GM23338 (cell line): Measurements from ENCODE around the gene DSG1. TPM values are rescaled to one million over a fixed set of nuclear protein-coding genes. Genes with fewer than 3 reads are reported as not detected.

ENCODE experiments used
- ATAC-seq: fragments of 200-7000 bp; cut with Tn5 transposase; 3 replicates; pipeline ENCODE4 v1.9.1; 2020
- DNase-seq: peaks from one replicate; pipeline ENCODE4 v3.0.0-alpha.2; 2015; ENCODE audit warnings: low spot score
- H2AFZ ChIP-seq: fragments of 200-600 bp; sonication (generic); 2 replicates; pipeline ENCODE4 v1.8.0; 2016; ENCODE audit warnings: antibody characterized with exemption, mild to moderate bottlenecking, moderate library complexity
- H3F3A ChIP-seq: fragments of 200-600 bp; sonication (generic); replicated peaks from 2 replicates; pipeline ENCODE4 v1.8.0; 2017; ENCODE audit warnings: antibody characterized with exemption, mixed run types, low read depth
- H3K27ac ChIP-seq: fragments of 200-600 bp; sonication (generic); 2 replicates; pipeline ENCODE4 v1.6.1; 2016; ENCODE audit warnings: low read depth
- H3K27me3 ChIP-seq: fragments of 200-600 bp; sonication (generic); 2 replicates; pipeline ENCODE4 v1.8.0; 2016; ENCODE audit warnings: mild to moderate bottlenecking, mixed run types, moderate library complexity; ENCODE audit not compliant: insufficient read depth
- H3K36me3 ChIP-seq: fragments of 200-600 bp; sonication (generic); 2 replicates; pipeline ENCODE4 v1.8.0; 2016; ENCODE audit warnings: mild to moderate bottlenecking; ENCODE audit not compliant: insufficient read depth
- H3K4me1 ChIP-seq: fragments of 200-600 bp; sonication (generic); 2 replicates; pipeline ENCODE4 v1.8.0; 2016; ENCODE audit warnings: mild to moderate bottlenecking, moderate library complexity; ENCODE audit not compliant: insufficient read depth
- H3K4me2 ChIP-seq: fragments of 200-600 bp; sonication (generic); 2 replicates; pipeline ENCODE4 v1.7.1; 2017; ENCODE audit warnings: mixed run types
- H3K4me3 ChIP-seq: fragments of 200-600 bp; sonication (generic); 2 replicates; pipeline ENCODE4 v1.6.1; 2016; ENCODE audit warnings: mixed run types
- H3K79me2 ChIP-seq: fragments of 200-600 bp; sonication (generic); replicated peaks from 2 replicates; pipeline ENCODE4 v1.8.0; 2017; ENCODE audit warnings: mild to moderate bottlenecking; ENCODE audit not compliant: insufficient read depth
- H3K9me2 ChIP-seq: fragments of 200-600 bp; sonication (generic); 2 replicates; pipeline ENCODE4 v1.8.0; 2017; ENCODE audit not compliant: insufficient read depth
- H4K20me1 ChIP-seq: fragments of 200-600 bp; sonication (generic); replicated peaks from 2 replicates; pipeline ENCODE4 v1.8.0; 2017; ENCODE audit warnings: mild to moderate bottlenecking; ENCODE audit not compliant: insufficient read depth
- H3K27ac Mint-ChIP-seq: 2 replicates; pipeline ENCODE4 v1.8.0; 2020; ENCODE audit warnings: inconsistent platforms, mild to moderate bottlenecking, moderate library complexity, mixed read lengths
- H3K27me3 Mint-ChIP-seq: 3 replicates; pipeline ENCODE4 v1.8.0; 2022; ENCODE audit warnings: low read depth, mild to moderate bottlenecking, moderate library complexity, mixed read lengths, inconsistent platforms; ENCODE audit not compliant: insufficient read depth, poor library complexity
- H3K36me3 Mint-ChIP-seq: 3 replicates; pipeline ENCODE4 v1.8.0; 2021; ENCODE audit warnings: low read depth, mild to moderate bottlenecking, inconsistent platforms, moderate library complexity, mixed read lengths
- H3K4me1 Mint-ChIP-seq: 3 replicates; pipeline ENCODE4 v1.8.0; 2020; ENCODE audit warnings: mild to moderate bottlenecking, inconsistent platforms, mixed read lengths
- H3K4me3 Mint-ChIP-seq: 3 replicates; pipeline ENCODE4 v1.8.0; 2021; ENCODE audit warnings: moderate library complexity, mild to moderate bottlenecking, inconsistent platforms, mixed read lengths
- H3K9me3 Mint-ChIP-seq: 3 replicates; pipeline ENCODE4 v1.8.0; 2020; ENCODE audit warnings: moderate library complexity, mild to moderate bottlenecking, inconsistent platforms, mixed read lengths
- ETS1 ChIP-seq: IDR thresholded peaks from 2 replicates; pipeline ENCODE4 v1.6.1; 2016; ENCODE audit warnings: antibody characterized with exemption
- EZH2phosphoT487 ChIP-seq: fragments of 200-600 bp; sonication (generic); IDR thresholded peaks from one replicate; pipeline ENCODE4 v1.8.1; 2018; ENCODE audit warnings: antibody characterized with exemption; ENCODE audit not compliant: unreplicated experiment
- NANOG ChIP-seq: IDR thresholded peaks from 2 replicates; pipeline ENCODE4 v1.6.1; 2016; ENCODE audit warnings: antibody characterized with exemption, borderline replicate concordance
- POLR2AphosphoS5 ChIP-seq: IDR thresholded peaks from 2 replicates; pipeline ENCODE4 v1.6.1; 2016; ENCODE audit warnings: antibody characterized with exemption, low read depth
- STAT1 ChIP-seq: IDR thresholded peaks from one replicate; pipeline ENCODE4 v1.6.1; 2016; ENCODE audit warnings: antibody characterized with exemption; ENCODE audit not compliant: unreplicated experiment
- ZNF114 ChIP-seq: fragments of 250-450 bp; sonication (Bioruptor Pico); IDR thresholded peaks from 2 replicates; pipeline ENCODE4 v1.5.0; 2020; ENCODE audit warnings: mild to moderate bottlenecking, moderate library complexity
- ZNF331 ChIP-seq: fragments of 250-450 bp; sonication (Bioruptor Pico); IDR thresholded peaks from 2 replicates; pipeline ENCODE4 v1.5.0; 2020; ENCODE audit warnings: low read depth, mild to moderate bottlenecking, moderate library complexity
- polyA plus RNA-seq: library from polyadenylated mRNA; unstranded; fragments of >200 nt; fragmentation: Nextera tagmentation; extraction: Ambion mirVana; gene quantifications from 2 replicates; pipeline ENCODE4 v1.2.1, GENCODE V29; 2016
- total RNA-seq: library from RNA; depleted of rRNA; stranded (reverse); fragments of >200 nt; shearing (Covaris generic); gene quantifications from 2 replicates; pipeline ENCODE4 v1.2.3, GENCODE V29; 2014
- TF ChIP-seq, protein P1 (sequence below): fragments of 250-450 bp; sonication (Bioruptor Pico); IDR thresholded peaks from 2 replicates; pipeline ENCODE4 v1.5.0; 2020; ENCODE audit warnings: mild to moderate bottlenecking, moderate library complexity
- TF ChIP-seq, protein P2 (sequence below), 2 experiments: fragments of 200-600 bp in 1 of 2; sonication (generic) in 1 of 2; conservative IDR thresholded peaks; 2 replicates each; pipeline versions ENCODE4 v1.5.1 to v1.6.1; 2016 to 2017; ENCODE audit warnings: antibody characterized with exemption in 2 of 2, low read depth in 2 of 2, mild to moderate bottlenecking in 2 of 2, moderate library complexity in 1 of 2

Gene DSG1
- total and polyA plus RNA-seq, 2 experiments from 2014 or later = not detected

DNA sequence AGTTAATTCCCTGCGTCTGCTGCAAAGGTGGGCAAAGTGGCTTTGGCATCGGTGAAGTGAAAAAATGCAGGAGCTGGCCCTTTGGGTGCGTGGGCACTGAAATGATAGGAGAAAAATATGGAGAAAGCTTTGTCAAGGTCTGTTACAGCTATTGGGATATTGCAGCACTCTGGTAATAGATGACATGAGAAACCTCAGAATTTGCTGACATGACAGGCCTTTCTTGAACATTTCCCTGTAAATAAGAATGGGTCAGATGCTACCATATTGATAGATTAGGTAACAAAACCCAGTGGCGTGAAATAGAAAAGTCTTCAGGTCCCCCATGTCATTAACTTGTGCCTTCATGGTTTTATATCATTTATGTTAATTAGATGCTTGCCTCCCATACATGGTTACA, 46.2 kb downstream of the DSG1 start (continued):
- TF ChIP-seq, protein P1, sequence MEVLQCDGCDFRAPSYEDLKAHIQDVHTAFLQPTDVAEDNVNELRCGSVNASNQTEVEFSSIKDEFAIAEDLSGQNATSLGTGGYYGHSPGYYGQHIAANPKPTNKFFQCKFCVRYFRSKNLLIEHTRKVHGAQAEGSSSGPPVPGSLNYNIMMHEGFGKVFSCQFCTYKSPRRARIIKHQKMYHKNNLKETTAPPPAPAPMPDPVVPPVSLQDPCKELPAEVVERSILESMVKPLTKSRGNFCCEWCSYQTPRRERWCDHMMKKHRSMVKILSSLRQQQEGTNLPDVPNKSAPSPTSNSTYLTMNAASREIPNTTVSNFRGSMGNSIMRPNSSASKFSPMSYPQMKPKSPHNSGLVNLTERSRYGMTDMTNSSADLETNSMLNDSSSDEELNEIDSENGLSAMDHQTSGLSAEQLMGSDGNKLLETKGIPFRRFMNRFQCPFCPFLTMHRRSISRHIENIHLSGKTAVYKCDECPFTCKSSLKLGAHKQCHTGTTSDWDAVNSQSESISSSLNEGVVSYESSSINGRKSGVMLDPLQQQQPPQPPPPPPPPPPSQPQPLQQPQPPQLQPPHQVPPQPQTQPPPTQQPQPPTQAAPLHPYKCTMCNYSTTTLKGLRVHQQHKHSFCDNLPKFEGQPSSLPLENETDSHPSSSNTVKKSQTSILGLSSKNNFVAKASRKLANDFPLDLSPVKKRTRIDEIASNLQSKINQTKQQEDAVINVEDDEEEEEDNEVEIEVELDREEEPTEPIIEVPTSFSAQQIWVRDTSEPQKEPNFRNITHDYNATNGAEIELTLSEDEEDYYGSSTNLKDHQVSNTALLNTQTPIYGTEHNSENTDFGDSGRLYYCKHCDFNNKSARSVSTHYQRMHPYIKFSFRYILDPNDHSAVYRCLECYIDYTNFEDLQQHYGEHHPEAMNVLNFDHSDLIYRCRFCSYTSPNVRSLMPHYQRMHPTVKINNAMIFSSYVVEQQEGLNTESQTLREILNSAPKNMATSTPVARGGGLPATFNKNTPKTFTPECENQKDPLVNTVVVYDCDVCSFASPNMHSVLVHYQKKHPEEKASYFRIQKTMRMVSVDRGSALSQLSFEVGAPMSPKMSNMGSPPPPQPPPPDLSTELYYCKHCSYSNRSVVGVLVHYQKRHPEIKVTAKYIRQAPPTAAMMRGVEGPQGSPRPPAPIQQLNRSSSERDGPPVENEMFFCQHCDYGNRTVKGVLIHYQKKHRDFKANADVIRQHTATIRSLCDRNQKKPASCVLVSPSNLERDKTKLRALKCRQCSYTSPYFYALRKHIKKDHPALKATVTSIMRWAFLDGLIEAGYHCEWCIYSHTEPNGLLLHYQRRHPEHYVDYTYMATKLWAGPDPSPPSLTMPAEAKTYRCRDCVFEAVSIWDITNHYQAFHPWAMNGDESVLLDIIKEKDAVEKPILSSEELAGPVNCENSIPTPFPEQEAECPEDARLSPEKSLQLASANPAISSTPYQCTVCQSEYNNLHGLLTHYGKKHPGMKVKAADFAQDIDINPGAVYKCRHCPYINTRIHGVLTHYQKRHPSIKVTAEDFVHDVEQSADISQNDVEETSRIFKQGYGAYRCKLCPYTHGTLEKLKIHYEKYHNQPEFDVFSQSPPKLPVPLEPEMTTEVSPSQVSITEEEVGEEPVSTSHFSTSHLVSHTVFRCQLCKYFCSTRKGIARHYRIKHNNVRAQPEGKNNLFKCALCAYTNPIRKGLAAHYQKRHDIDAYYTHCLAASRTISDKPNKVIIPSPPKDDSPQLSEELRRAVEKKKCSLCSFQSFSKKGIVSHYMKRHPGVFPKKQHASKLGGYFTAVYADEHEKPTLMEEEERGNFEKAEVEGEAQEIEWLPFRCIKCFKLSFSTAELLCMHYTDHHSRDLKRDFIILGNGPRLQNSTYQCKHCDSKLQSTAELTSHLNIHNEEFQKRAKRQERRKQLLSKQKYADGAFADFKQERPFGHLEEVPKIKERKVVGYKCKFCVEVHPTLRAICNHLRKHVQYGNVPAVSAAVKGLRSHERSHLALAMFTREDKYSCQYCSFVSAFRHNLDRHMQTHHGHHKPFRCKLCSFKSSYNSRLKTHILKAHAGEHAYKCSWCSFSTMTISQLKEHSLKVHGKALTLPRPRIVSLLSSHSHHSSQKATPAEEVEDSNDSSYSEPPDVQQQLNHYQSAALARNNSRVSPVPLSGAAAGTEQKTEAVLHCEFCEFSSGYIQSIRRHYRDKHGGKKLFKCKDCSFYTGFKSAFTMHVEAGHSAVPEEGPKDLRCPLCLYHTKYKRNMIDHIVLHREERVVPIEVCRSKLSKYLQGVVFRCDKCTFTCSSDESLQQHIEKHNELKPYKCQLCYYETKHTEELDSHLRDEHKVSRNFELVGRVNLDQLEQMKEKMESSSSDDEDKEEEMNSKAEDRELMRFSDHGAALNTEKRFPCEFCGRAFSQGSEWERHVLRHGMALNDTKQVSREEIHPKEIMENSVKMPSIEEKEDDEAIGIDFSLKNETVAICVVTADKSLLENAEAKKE (CRISPR knock-in tag) = no peak
- TF ChIP-seq NANOG (no peak), POLR2AphosphoS5 (no peak)
- TF ChIP-seq, protein P2, sequence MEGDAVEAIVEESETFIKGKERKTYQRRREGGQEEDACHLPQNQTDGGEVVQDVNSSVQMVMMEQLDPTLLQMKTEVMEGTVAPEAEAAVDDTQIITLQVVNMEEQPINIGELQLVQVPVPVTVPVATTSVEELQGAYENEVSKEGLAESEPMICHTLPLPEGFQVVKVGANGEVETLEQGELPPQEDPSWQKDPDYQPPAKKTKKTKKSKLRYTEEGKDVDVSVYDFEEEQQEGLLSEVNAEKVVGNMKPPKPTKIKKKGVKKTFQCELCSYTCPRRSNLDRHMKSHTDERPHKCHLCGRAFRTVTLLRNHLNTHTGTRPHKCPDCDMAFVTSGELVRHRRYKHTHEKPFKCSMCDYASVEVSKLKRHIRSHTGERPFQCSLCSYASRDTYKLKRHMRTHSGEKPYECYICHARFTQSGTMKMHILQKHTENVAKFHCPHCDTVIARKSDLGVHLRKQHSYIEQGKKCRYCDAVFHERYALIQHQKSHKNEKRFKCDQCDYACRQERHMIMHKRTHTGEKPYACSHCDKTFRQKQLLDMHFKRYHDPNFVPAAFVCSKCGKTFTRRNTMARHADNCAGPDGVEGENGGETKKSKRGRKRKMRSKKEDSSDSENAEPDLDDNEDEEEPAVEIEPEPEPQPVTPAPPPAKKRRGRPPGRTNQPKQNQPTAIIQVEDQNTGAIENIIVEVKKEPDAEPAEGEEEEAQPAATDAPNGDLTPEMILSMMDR (conservative IDR thresholded peaks at IDR 0.05; ENCODE audit: low read depth in 2 of 2) = no peak

DNA sequence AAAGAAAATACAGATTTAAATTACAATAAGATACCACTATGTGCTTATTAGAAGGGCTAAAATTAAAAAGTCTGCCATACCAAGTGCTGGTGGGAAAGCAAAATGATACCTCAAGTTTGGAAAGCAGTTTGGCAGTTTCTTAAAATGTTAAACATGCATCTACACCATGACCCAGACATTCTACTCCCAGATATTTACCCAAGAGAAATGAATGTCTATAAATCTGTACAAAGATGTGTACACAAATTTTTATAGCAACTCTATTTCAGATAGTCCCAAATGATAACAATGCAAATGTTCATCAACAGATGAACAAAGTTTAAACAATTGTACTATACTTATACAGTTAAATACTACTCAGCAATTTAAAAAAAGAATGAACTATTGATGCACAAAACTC, 51.5 kb downstream of the DSG1 start:
- H3K27ac Mint-ChIP-seq = no peak overlapping the region
- no peak for ATAC-seq
- no peak overlapping the region for H3K4me3 Mint-ChIP-seq
- TF ChIP-seq ZNF114 (CRISPR knock-in tag) (no peak), NANOG (no peak), ETS1 (no peak), STAT1 (no peak), ZNF331 (CRISPR knock-in tag) (no peak), EZH2phosphoT487 (no peak)

More for the DNA sequence above, 51.5 kb downstream of the DSG1 start:
- no peaks in the 10 kb centered on the region for H3K79me2 ChIP-seq
- H3F3A ChIP-seq = no peaks in the 10 kb centered on the region
- H3K9me2 ChIP-seq = no peaks in the 10 kb centered on the region
- H3K36me3 Mint-ChIP-seq = no peaks in the 10 kb centered on the region
- no peak overlapping the region for H3K27ac ChIP-seq
- no peak for DNase-seq
- H2AFZ ChIP-seq = no peak overlapping the region
- H3K9me3 Mint-ChIP-seq = no peaks in the 10 kb centered on the region
- no peaks in the 10 kb centered on the region for H4K20me1 ChIP-seq
- H3K27me3 ChIP-seq = no peaks in the 10 kb centered on the region
- no peaks in the 10 kb centered on the region for H3K4me1 ChIP-seq
- H3K27me3 Mint-ChIP-seq = no peaks in the 10 kb centered on the region
- no peak overlapping the region for H3K4me3 ChIP-seq
- no peaks in the 10 kb centered on the region for H3K4me1 Mint-ChIP-seq
- no peak overlapping the region for H3K4me2 ChIP-seq
- no peaks in the 10 kb centered on the region for H3K36me3 ChIP-seq
